NCI-H1436 treated with DMSO at 0.1 percent for 48 hours (cell line): Measurements from ENCODE around the gene PROCA1.
A peak's percentile ranks its signal among the peaks of the same experiment; 100 is the strongest.
"Not testable (repeated sequence)": the region's sequence is repeated elsewhere in the genome, so short reads cannot be mapped to it uniquely, and the experiment has no call there.

Experiments used
- DNase-seq: peaks from one replicate; lab custom pipeline; 2025; lab: John Stamatoyannopoulos, UW

Gene PROCA1

DNA sequence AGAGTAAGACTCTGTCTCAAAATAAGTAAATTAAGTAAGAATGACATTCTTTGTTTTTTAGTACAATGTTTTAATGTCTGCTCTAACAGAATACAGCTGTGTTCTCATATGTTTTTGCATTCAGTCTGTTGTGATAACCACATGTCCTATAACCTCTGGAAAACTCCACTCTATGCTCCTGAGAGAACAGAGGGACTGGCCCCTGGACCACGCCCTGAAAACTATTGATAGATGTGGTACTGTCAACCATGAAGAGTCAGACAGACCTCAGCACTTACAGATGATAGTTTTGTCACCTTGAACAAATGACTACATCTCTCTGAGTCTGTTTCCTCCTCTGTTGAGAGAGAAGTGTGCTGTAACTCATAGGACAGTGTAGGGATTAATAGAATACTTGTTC, 41.8 kb downstream of the PROCA1 start:
- DNase-seq: no peak

DNA sequence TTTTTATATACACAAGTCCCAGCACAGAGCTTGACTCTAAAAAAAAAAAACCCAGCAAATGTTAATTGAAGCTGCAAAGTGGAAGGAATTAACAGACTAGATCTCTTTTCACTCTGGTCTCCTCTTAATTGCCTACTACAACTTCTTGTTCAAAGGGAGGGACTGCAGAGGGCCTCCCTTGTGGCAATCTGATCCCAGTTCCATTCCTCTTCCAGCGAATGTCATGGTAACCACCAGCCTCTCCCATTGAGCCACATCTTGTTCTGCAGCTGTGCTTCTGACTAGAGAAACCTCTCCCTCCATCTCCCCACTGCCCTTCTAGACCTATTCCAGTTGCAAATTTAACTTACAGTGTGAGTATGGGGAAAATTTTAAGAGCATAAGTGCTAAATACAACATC, 43.8 kb downstream of the PROCA1 start:
- no peak for DNase-seq

DNA sequence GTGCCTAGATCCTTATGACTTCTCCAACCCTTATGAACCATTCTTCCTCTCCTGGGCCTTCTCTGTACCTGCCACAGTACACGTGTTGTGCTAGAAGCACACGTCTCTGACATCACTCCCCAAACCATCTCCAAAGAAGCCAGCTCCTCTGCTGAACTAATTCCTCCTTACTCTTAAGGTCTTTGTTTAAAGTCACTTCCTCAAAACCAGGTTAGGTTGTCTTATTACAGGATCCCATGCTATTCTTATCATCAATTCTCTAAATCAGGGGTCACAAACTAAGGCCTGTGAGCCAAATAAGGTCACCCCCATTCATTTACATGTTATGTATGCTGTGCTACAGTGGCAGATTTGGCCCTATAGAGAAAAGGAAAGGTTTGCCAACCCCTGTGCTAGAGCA, 45.7 kb downstream of the PROCA1 start:
- no peak for DNase-seq

DNA sequence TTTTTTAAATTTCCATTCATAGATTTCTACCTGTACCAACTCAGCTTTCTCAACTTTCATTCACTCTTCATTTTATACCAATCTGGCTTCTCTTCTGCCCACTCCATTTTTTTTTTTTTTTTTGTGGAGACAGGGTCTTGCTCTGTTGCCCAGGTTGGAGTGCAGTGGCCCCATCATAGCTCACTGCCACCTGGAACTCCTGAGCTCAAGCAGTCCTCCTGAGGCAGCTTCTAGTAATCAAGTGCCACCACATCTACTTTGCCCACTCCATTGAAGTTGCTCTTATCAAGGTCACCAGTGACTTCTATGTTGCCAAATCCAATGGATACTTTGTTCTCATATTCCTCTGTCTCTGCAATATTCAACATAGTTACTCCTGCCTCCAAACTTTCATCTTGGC, 48.0 kb downstream of the PROCA1 start:
- no peak for DNase-seq

DNA sequence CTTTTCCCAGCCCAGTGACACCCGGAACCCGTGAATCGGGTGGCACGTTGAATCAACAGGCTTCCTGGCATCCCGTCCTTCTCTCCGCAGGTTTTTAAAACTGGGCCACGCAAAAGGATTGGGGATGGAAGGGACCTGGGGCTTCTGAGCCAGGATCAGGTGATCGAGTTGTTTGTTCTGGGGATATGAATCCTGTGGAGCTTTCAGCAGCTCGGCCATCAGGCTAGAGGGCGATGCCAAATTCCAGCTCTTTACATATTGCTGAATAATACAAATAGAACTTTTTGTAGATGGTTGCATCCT, 49.2 kb downstream of the PROCA1 start:
- no peak for DNase-seq

DNA sequence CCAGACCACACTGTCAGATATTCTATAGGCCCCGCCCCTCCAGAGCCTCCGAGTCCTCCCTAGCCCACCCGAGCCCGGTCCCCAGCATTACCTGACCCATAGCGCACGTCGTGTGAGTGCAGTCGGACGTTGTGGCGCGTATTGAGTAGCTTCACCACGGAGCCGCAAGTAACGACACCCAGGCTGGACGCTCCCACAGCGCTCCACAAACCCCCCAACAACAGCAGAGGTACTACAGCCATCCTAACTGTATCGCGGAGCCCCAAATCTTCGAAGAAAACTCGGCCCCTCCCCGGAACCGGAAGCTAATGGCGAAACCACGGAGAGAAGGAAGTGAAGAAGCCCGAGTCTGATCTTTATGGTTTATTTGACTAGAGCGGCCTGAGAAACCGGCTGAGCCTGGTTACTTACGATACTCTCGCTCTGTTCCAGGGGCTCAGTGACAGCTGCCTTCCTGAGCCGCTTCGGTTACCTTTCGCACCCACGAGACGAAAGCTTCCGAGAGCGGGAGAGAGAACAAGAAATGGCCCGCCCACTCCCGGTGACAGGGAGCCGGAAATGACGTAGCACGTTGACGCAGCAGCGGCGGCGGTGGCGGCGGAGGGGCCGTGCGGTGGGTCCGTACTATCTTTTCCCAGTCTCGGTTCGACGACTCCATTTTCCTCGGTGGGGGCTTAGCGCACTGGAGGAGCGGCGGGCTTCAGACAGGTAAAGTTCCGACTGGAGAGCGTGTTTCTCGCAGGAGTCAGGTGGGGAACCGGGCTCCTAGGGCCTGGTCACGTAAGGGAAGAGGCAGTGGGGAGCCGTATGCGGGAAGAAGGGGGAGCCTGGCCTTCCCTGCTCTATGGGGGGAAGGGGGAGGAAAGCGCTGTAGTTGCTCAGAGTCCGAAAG, 49.8 kb downstream of the PROCA1 start, which contains the start of the genes SDF2 and SUPT6H:
SDF2 (minus strand) TSS at position 272 of the 892 bp plus-strand sequence; CDS start at position 242, 30 bp downstream.
SUPT6H (plus strand) TSS at position 571 of the 892 bp plus-strand sequence. CDS start 11,197 bp downstream, outside the sequence.
- DNase-seq: peak; percentile 73

DNA sequence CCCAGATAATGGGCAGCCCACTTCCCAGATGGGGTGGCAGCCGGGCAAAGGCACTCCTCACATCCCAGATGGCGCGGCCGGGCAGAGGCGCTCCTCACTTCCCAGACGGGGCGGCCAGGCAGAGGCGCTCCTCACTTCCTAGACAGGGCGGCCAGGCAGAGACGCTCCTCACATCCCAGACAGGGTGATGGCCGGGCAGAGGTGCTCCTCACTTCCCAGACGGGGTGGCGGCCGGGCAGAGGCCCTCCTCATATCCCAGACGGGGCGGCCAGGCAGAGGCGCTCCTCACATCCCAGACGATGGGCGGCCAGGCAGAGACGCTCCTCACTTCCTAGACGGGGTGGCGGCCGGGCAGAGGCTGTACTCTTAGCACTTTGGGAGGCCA, 52.2 kb downstream of the PROCA1 start:
- DNase-seq: not testable (repeated sequence)

DNA sequence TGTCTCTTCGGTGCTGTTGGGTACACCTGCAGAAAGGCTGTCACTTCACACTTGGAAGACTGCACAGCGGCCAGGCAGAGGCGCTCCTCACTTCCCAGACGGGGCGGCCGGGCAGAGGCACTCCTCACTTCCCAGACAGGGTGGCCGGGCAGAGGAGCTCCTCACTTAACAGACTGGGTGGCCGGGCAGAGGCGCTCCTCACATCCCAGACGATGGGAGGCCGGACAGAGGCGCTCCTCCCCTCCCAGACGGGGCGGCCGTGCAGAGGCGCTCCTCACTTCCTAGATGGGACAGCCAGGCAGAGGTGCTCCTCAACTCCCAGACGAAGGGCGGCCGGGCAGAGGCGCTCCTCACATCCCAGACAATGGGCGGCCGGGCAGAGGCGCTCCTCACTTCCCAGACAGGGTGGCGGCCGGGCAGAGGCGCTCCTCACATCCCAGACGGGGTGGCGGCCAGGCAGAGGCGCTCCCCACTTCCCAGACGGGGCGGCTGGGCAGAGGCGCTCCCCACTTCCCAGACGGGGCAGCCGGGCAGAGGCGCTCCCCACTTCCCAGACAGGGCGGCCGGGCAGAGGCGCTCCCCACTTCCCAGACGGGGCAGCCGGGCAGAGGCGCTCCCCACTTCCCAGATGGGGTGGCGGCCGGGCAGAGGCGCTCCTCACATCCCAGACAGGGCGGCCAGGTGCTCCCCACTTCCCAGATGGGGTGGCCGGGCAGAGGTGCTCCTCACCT, 52.8 kb downstream of the PROCA1 start:
- DNase-seq: not testable (repeated sequence)

DNA sequence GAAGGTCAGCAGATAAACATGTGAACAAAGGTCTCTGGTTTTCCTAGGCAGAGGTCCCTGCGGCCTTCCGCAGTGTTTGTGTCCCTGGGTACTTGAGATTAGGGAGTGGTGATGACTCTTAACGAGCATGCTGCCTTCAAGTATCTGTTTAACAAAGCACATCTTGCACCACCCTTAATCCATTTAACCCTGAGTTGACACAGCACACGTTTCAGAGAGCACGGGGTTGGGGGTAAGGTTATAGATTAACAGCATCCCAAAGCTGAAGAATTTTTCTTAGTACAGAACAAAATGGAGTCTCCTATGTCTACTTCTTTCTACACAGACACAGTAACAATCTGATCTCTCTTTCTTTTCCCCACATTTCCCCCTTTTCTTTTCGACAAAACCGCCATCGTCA, 53.3 kb downstream of the PROCA1 start:
- not testable (repeated sequence) for DNase-seq

DNA sequence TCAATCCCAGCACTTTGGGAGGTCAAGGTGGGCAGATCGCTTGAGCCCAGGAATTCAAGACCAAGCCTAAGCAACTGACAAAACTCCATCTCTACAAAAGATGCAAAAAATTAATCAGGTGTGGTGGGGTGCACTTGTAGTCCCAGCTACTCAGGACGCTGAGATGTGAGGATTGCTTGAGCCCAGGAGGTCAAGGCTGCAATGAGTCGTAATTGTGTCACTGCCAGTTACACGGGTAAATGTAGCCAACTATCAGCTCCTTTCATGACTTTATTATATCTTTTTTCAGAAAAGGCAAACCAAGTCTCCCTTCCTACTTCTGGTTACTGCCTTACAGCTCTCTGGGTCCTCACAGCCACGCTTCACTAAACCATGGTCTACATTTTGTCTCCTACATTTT, 53.9 kb downstream of the PROCA1 start:
- DNase-seq: no peak

DNA sequence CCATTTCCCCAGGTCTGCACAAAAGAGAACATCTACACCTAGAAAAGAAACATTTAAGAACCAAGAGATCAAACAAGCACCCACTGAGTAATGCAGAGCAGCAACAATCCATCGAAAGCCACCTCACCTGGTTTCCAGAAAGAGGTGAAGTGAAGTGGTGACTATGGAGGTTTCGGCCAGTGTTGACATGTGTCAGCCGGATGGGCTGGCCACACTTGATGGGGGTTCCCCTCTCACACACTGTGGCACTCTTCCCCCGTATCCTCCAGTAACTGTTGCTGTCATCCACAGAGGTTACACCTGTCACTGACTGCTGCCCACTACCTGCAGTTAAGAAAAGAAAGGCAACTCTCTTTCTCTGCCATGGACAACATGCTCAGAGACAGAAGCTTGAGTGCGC, 56.5 kb downstream of the PROCA1 start:
- DNase-seq: no peak
